Astrocyte of the spinal cord (primary cell): ENCODE results near the gene TFIP11.

Source experiments
- DNase-seq: peaks from one replicate; pipeline ENCODE4 v3.0.0; 2011; ENCODE audit warnings: low read depth, low spot score
- H3K4me3 ChIP-seq: 2 replicates; pipeline ENCODE4 v1.5.1; 2011; ENCODE audit warnings: low read depth, mild to moderate bottlenecking, low read length, moderate library complexity
- CTCF ChIP-seq: IDR thresholded peaks from 2 replicates; pipeline ENCODE4 v1.5.1; 2012; ENCODE audit warnings: low read depth, mild to moderate bottlenecking, low read length, inconsistent platforms
- in situ Hi-C: cut with HindIII; loops from 2 replicates; pipeline ENCODE4 v1.10.0; 2017; ENCODE audit warnings: low sequenced_read_pairs

TFIP11 gene

GRCh38 chr22:26554956-26555355, 42.7 kb upstream of the TFIP11 start:
- in situ Hi-C loops: no loop called here
- no peak for DNase-seq
- no peak for TF ChIP-seq CTCF
- H3K4me3 ChIP-seq: no peak overlapping the region

GRCh38 chr22:26553056-26553752, 40.9 kb upstream of the TFIP11 start:
- in situ Hi-C loops: no loop called here
- no peak for TF ChIP-seq CTCF
- no peak overlapping the region for H3K4me3 ChIP-seq
- peak; percentile 85 for DNase-seq

- H3K4me3 ChIP-seq: no peak overlapping the region
- DNase-seq: peak; percentile 34
- TF ChIP-seq CTCF: no peak
- in situ Hi-C loops: no loop called here
Measured at GRCh38 chr22:26552466-26552865, 40.2 kb upstream of the TFIP11 start.

- DNase-seq: no peak
- no peak for TF ChIP-seq CTCF
- in situ Hi-C loops: no loop called here
- no peak overlapping the region for H3K4me3 ChIP-seq
Measured at GRCh38 chr22:26551568-26551967, 39.3 kb upstream of the TFIP11 start.

- H3K4me3 ChIP-seq: no peak overlapping the region
- no peak for TF ChIP-seq CTCF
- peak; percentile 94 for DNase-seq
- in situ Hi-C loops: no loop called here
Measured at GRCh38 chr22:26550498-26551033, 38.3 kb upstream of the TFIP11 start.

- in situ Hi-C loops: no loop called here
- no peak overlapping the region for H3K4me3 ChIP-seq
- DNase-seq: no peak
- TF ChIP-seq CTCF: no peak
Measured at GRCh38 chr22:26549902-26550497, 37.7 kb upstream of the TFIP11 start.
